Lower leg skin (tissue), 3 donors: Measurements from ENCODE around the gene ESR2.

ENCODE experiments used
- CTCF ChIP-seq, 3 donors: fragments of 450-650 bp; IDR thresholded peaks; one replicate each; pipeline ENCODE4 v1.5.1; 2016; ENCODE audit warnings: antibody characterized with exemption in 3 of 3, mild to moderate bottlenecking in 3 of 3, moderate library complexity in 2 of 3
- POLR2A ChIP-seq, 2 donors: fragments of 450-650 bp; IDR thresholded peaks; one replicate each; pipeline ENCODE4 v1.6.1; 2016 to 2017; ENCODE audit warnings: antibody characterized with exemption in 2 of 2, mild to moderate bottlenecking in 1 of 2, moderate library complexity in 1 of 2

GRCh38 chr14:64253672-64254071 lies 40.5 kb downstream of the ESR2 start:
- no peak for TF ChIP-seq CTCF (IDR thresholded peaks at IDR 0.05)
- TF ChIP-seq POLR2A (IDR thresholded peaks at IDR 0.05): no peak
